Measurements from ENCODE around the gene NMT1. TPM values are rescaled to one million over a fixed set of nuclear protein-coding genes. Genes with fewer than 3 reads are reported as not detected.
A peak's percentile ranks its signal among the peaks of the same experiment; 100 is the strongest.

Gene NMT1
- total and polyA plus RNA-seq, 2 of the 13 experiments (the other 11 are each of a cell fraction or from before 2014, with no cell fraction given) = 75.7 to 142 TPM

DNA sequence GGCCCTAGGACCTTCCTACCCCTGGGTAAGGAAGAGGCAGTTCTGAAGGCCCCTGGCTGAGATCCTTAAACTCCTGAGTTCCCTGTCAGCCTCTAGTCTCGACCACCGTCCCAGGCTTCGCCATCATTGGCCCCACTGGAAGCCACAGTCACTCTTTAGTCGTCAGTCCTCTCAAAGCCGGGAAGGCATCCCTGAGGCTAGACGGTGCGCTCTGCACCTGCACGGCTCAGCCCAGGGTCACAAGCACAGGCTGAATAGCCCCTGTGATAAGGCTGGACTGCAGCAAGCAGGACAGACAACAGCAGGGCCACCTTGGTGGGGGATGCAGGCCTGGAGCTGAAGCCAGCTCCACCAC, 83.9 kb downstream of the NMT1 start:
- intact Hi-C loops (cut with micrococcal nuclease; ENCODE audit: unreplicated experiment) (no loop called here), in situ Hi-C loops (cut with HindIII; ENCODE audit: extremely low pct_ligation_motif_present, low pct_unique_long_range_greater_than_20kb) (loop anchor here (5.0 kb wide), 2 partner anchors 52 to 102 kb away; no protein-coding TSS in a partner anchor)
- no peaks in the 10 kb centered on the region; a peak in 1 of 5 replicates for H3K36me3 ChIP-seq (replicated peaks in 1 of 2; ENCODE audit: control insufficient read depth in 1 of 2, insufficient read depth in 2 of 2, low read length in 2 of 2)
- 93% methylated on average over 8 of the region's 8 CpGs for WGBS (ENCODE audit: low lambda C conversion rate)
- ATAC-seq (no peak), FAIRE-seq (no peak), DNase-seq (ENCODE audit: low spot score) (no peak)
- no peak overlapping the region for H3K4me3 ChIP-seq (replicated peaks in 1 of 3; ENCODE audit: insufficient read depth in 1 of 3, low read depth in 2 of 3, low read length in 3 of 3)
- peaks cover 16% of the 10 kb centered on the region for H3K79me2 ChIP-seq (ENCODE audit: insufficient read depth, low read length)
- no peaks in the 10 kb centered on the region for H3K9me3 ChIP-seq (ENCODE audit: low read length)
- peak; percentile 62; the same call in 1 of the 2 replicates for TF ChIP-seq SSRP1 (CRISPR knock-in tag; IDR thresholded peaks at IDR 0.05)
- TF ChIP-seq CENPT (CRISPR knock-in tag; IDR thresholded peaks at IDR 0.05; ENCODE audit: low read depth) = no peak
- no peak for TF ChIP-seq NONO (IDR thresholded peaks at IDR 0.05)
- 0 out of 2 replicates have a peak, but pooled peaks have one; percentile 47 for TF ChIP-seq NONO (CRISPR knock-in tag; conservative IDR thresholded peaks at IDR 0.05)
- no peak for TF ChIP-seq ZFP1 (CRISPR knock-in tag; IDR thresholded peaks at IDR 0.05)
- TF ChIP-seq ZNF569 (CRISPR knock-in tag; IDR thresholded peaks at IDR 0.05; ENCODE audit: borderline replicate concordance) = no peak
- H3K27ac ChIP-seq (ENCODE audit: extremely low read length, insufficient read depth, low read length) = no peak overlapping the region
- no peaks in the 10 kb centered on the region; a peak in 2 of 5 replicates for H3K27me3 ChIP-seq (ENCODE audit: control insufficient read depth in 1 of 2, insufficient read depth in 2 of 2, low read length in 2 of 2)
- H4K20me1 ChIP-seq (ENCODE audit: insufficient read depth, low read length) = peaks cover 16% of the 10 kb centered on the region; the same call in 1 of the 2 replicates
- ChIA-PET CTCF (ENCODE audit: low intra/inter-chr PET ratio, low total read pairs) (no interaction called here), POLR2A (interaction anchor here (1.7 to 19.8 kb wide), 2 partner anchors 10 to 23 kb away, joined by 8 to 2487 read pairs; partner anchors contain the start of genes ACBD4 and HEXIM2)
- no peak overlapping the region for H2AFZ ChIP-seq (ENCODE audit: low read length)
- peaks cover 11% of the 10 kb centered on the region for H3K4me1 ChIP-seq (ENCODE audit: insufficient read depth, low read length)
- no peak overlapping the region for H3K9ac ChIP-seq (ENCODE audit: insufficient read depth, low read depth, low read length)
- no peak overlapping the region for H3K4me2 ChIP-seq (ENCODE audit: low read depth, low read length)
- BruUV-seq (replicated peaks) = no TSS peak

DNA sequence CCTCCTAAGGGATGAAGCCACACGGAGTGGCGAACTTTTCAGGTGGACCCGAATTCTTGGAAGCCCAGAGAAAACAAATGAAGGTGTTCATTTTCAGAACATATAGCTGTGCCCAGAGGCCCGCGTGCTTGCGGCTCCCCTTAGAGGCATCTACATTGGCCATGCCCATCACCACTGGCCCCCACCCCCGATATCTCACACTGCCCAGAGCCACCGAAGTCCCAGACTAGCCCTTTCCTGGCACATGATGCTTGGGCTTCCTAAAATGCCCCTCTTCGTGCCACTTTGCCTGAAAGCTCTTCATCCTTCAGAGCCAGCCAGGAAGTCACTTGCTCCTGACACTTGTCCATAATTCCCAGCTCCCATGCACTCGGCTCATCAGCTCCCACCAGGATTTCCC, 85.0 kb downstream of the NMT1 start:
- H3K27ac ChIP-seq (ENCODE audit: extremely low read length, insufficient read depth, low read length) = no peak overlapping the region
- ATAC-seq (no peak), DNase-seq (ENCODE audit: low spot score) (no peak), FAIRE-seq (no peak)
- ChIA-PET CTCF (ENCODE audit: low intra/inter-chr PET ratio, low total read pairs) (interaction anchor here (7.0 to 8.5 kb wide), 2 partner anchors 11 to 51 kb away, joined by 60 to 130 read pairs; partner anchors contain the start of gene ACBD4), POLR2A (interaction anchor here (0.8 to 19.8 kb wide), 3 partner anchors 11 to 51 kb away, joined by 3 to 2487 read pairs (median 8); partner anchors contain the start of genes ACBD4 and HEXIM2)
- no peaks in the 10 kb centered on the region; a peak in 2 of 5 replicates for H3K27me3 ChIP-seq (ENCODE audit: control insufficient read depth in 1 of 2, insufficient read depth in 2 of 2, low read length in 2 of 2)
- peaks cover 28% of the 10 kb centered on the region for H4K20me1 ChIP-seq (ENCODE audit: insufficient read depth, low read length)
- H3K36me3 ChIP-seq (replicated peaks in 1 of 2; ENCODE audit: control insufficient read depth in 1 of 2, insufficient read depth in 2 of 2, low read length in 2 of 2) = no peaks in the 10 kb centered on the region; a peak in 1 of 5 replicates
- no peak overlapping the region for H2AFZ ChIP-seq (ENCODE audit: low read length)
- peaks cover 27% of the 10 kb centered on the region for H3K79me2 ChIP-seq (ENCODE audit: insufficient read depth, low read length)
- intact Hi-C loops (cut with micrococcal nuclease; ENCODE audit: unreplicated experiment) (no loop called here), in situ Hi-C loops (cut with HindIII; ENCODE audit: extremely low pct_ligation_motif_present, low pct_unique_long_range_greater_than_20kb) (loop anchor here (5.0 kb wide), 2 partner anchors 51 to 101 kb away; no protein-coding TSS in a partner anchor)
- BruUV-seq (replicated peaks) = no TSS peak
- H3K4me2 ChIP-seq (ENCODE audit: low read depth, low read length) = peak overlapping the region; percentile 96
- no peaks in the 10 kb centered on the region for H3K9me3 ChIP-seq (ENCODE audit: low read length)
- H3K4me1 ChIP-seq (ENCODE audit: insufficient read depth, low read length) = peaks cover 17% of the 10 kb centered on the region
- no peak overlapping the region for H3K4me3 ChIP-seq (replicated peaks in 1 of 3; ENCODE audit: insufficient read depth in 1 of 3, low read depth in 2 of 3, low read length in 3 of 3)
- WGBS (ENCODE audit: low lambda C conversion rate) = 94% methylated on average over 10 of the region's 10 CpGs
- H3K9ac ChIP-seq (ENCODE audit: insufficient read depth, low read depth, low read length) = 0 out of 2 replicates have a peak overlapping the region, but pooled peaks have one; percentile 94
- TF ChIP-seq SUZ12 (IDR thresholded peaks at IDR 0.05; ENCODE audit: low read depth, low read length) (no peak), ZNF660 (CRISPR knock-in tag; IDR thresholded peaks at IDR 0.05; ENCODE audit: borderline replicate concordance, low read depth) (no peak), ZNF232 (CRISPR knock-in tag; IDR thresholded peaks at IDR 0.05; ENCODE audit: borderline replicate concordance) (no peak), FOXM1 (CRISPR knock-in tag; IDR thresholded peaks at IDR 0.05) (no peak), MAF1 (CRISPR knock-in tag; IDR thresholded peaks at IDR 0.05; ENCODE audit: borderline replicate concordance) (no peak), TP53 (CRISPR knock-in tag; conservative IDR thresholded peaks at IDR 0.05) (no peak), BRD4 (CRISPR knock-in tag; IDR thresholded peaks at IDR 0.05) (no peak)
- TF ChIP-seq, protein P1, sequence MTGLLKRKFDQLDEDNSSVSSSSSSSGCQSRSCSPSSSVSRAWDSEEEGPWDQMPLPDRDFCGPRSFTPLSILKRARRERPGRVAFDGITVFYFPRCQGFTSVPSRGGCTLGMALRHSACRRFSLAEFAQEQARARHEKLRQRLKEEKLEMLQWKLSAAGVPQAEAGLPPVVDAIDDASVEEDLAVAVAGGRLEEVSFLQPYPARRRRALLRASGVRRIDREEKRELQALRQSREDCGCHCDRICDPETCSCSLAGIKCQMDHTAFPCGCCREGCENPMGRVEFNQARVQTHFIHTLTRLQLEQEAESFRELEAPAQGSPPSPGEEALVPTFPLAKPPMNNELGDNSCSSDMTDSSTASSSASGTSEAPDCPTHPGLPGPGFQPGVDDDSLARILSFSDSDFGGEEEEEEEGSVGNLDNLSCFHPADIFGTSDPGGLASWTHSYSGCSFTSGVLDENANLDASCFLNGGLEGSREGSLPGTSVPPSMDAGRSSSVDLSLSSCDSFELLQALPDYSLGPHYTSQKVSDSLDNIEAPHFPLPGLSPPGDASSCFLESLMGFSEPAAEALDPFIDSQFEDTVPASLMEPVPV (CRISPR knock-in tag; IDR thresholded peaks at IDR 0.05) = no peak
- TF ChIP-seq, protein P2, sequence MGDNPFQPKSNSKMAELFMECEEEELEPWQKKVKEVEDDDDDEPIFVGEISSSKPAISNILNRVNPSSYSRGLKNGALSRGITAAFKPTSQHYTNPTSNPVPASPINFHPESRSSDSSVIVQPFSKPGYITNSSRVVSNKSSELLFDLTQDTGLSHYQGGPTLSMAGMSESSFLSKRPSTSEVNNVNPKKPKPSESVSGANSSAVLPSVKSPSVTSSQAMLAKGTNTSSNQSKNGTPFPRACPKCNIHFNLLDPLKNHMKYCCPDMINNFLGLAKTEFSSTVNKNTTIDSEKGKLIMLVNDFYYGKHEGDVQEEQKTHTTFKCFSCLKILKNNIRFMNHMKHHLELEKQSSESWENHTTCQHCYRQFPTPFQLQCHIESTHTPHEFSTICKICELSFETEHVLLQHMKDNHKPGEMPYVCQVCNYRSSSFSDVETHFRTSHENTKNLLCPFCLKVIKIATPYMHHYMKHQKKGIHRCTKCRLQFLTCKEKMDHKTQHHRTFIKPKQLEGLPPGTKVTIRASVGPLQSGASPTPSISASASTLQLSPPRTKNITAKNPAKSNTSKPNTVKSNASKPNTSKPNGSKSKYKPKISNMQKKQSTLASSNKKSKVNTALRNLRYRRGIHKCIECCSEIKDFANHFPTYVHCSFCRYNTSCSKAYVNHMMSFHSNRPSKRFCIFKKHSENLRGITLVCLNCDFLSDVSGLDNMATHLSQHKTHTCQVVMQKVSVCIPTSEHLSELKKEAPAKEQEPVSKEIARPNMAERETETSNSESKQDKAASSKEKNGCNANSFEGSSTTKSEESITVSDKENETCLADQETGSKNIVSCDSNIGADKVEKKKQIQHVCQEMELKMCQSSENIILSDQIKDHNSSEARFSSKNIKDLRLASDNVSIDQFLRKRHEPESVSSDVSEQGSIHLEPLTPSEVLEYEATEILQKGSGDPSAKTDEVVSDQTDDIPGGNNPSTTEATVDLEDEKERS (CRISPR knock-in tag; IDR thresholded peaks at IDR 0.05) = no peak

Data from HepG2 (cell line).